ENCODE measurements around the gene OR2W1.

Gene OR2W1

DNA sequence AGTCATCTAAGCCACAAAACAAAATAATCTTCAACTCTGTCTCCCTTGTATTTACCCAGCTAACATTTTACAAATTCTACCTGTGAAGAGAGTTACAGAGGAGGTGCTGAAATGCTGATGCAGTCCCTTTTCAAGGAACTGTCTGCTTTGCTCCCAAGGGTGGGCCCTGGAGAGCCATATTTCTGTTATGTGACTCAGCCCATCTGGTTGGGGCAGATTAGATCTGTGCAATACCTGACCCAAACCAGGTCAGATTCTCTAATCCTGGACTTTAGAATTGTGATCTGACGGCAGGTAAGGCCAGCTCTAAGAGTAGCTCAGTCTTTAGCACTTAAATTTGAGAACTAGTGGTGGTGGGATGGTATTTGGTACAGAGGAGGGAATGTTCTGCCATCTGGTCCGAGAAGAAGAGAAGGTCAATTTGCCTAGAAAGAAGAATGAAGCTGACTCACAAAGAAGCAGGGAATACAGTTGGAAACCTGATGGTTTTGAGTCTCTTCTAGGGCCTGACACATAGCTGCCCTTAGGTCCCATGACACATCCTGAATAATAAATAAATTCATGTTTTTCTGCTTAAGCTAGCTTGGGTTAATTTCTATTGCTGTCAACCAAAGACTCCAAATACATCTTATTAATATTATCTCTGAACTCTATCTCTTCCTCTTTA lies 48.0 kb downstream of the OR2W1 start:
- TF ChIP-seq SUZ12 (IDR thresholded peaks at IDR 0.05; ENCODE audit: extremely low read depth, insufficient read depth, insufficient read length) (no peak), ZNF274 (IDR thresholded peaks at IDR 0.05; ENCODE audit: low read depth, low read length) (no peak), YY1 (IDR thresholded peaks at IDR 0.05; ENCODE audit: insufficient read depth, insufficient read length) (no peak)
- H3K9ac ChIP-seq (ENCODE audit: insufficient read length, low read depth): no peak overlapping the region

DNA sequence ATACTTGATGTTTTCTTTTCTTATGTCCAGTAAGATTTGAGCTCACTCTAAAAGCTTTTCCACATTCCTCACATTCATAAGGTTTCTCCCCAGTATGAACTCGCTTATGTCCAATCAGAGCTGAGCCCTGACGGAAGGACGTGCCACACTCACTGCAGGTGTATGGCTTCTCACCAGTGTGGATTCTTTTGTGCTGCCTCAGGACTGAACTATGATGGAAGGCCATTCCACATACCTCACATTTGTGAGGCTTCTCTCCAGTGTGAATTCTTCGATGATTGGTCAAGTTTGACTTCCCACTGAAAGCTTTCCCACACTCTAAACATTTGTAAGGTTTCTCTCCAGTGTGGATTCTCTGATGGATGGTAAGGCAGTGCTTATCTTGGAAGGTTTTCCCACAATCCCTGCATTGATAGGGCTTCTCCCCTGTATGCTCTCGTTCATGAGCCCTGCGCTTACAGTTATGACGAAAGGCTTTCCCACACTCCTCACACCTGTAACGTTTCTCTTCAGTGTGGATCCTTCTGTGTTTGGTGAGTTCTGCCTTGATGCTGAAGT lies 49.8 kb downstream of the OR2W1 start:
- H3K9ac ChIP-seq (ENCODE audit: insufficient read length, low read depth): no peak overlapping the region
- no peak for DNase-seq (ENCODE audit: low read depth, low spot score)
- no peak for TF ChIP-seq YY1 (IDR thresholded peaks at IDR 0.05; ENCODE audit: insufficient read depth, insufficient read length)
- no peak for TF ChIP-seq SUZ12 (IDR thresholded peaks at IDR 0.05; ENCODE audit: extremely low read depth, insufficient read depth, insufficient read length)
- no peak for TF ChIP-seq ZNF274 (IDR thresholded peaks at IDR 0.05; ENCODE audit: low read depth, low read length)
- no peak overlapping the region for H3K4me3 ChIP-seq (ENCODE audit: insufficient read length, low read depth)
- H3K4me1 ChIP-seq (ENCODE audit: insufficient read depth, insufficient read length): no peaks in the 10 kb centered on the region
- no peaks in the 10 kb centered on the region for H3K36me3 ChIP-seq (ENCODE audit: insufficient read depth, insufficient read length, low read length)
- H3K9me3 ChIP-seq (ENCODE audit: insufficient read depth, low read length): peaks cover 9% of the 10 kb centered on the region; the same call in 1 of the 2 replicates
- H3K27me3 ChIP-seq (ENCODE audit: insufficient read depth, insufficient read length): no peaks in the 10 kb centered on the region

More for the DNA sequence above, 48.0 kb downstream of the OR2W1 start:
- Histone ChIP-seq H3K4me1 (ENCODE audit: insufficient read depth, insufficient read length) (no peaks in the 10 kb centered on the region), H3K4me3 (ENCODE audit: insufficient read length, low read depth) (no peak overlapping the region), H3K27me3 (ENCODE audit: insufficient read depth, insufficient read length) (no peaks in the 10 kb centered on the region), H3K36me3 (ENCODE audit: insufficient read depth, insufficient read length, low read length) (no peaks in the 10 kb centered on the region), H3K9me3 (ENCODE audit: insufficient read depth, low read length) (peaks cover 9% of the 10 kb centered on the region; the same call in 1 of the 2 replicates)
- no peak for DNase-seq (ENCODE audit: low read depth, low spot score)
